Measurements from ENCODE around the gene RCBTB1.

DNA sequence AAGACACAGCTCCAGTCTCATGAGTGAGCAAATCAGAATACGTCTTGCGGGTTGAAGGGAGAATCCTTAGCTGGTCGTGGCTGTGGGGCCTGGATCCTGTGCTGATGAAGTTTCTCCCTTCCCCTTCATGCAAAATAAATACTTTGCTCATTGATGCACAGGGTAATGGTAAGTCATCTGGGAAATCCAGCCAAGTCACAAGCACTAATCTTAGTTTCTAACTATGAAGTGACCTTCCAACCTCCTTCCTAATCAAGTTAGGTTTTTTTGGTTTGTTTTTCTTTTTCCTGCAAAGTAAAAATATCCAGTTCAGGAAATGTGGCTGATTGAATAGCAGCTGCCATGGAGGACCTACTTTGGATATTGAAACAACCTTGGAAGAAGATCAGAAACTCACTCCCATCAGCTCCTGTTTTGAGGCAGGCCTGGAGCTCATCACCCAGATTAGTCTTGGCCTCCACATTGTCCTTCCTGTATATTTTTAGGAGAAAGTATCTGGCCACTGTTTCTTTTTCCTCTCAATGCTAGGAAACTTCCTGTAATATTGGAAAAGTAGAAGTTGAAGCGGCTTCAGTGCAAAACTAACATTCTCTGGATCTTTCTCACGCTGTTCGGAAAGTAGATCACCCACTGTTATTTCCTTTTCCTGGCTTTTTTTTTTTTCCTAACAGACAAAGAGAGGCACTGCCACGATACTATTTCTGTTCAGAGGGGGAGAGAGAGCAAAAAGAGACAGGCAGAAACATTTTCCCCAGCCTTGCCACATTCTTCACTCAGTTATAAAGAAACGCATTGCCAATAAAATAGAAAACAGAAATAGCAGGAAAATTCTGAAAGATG, 30.7 kb upstream of the RCBTB1 start:
- TF ChIP-seq, protein P1, sequence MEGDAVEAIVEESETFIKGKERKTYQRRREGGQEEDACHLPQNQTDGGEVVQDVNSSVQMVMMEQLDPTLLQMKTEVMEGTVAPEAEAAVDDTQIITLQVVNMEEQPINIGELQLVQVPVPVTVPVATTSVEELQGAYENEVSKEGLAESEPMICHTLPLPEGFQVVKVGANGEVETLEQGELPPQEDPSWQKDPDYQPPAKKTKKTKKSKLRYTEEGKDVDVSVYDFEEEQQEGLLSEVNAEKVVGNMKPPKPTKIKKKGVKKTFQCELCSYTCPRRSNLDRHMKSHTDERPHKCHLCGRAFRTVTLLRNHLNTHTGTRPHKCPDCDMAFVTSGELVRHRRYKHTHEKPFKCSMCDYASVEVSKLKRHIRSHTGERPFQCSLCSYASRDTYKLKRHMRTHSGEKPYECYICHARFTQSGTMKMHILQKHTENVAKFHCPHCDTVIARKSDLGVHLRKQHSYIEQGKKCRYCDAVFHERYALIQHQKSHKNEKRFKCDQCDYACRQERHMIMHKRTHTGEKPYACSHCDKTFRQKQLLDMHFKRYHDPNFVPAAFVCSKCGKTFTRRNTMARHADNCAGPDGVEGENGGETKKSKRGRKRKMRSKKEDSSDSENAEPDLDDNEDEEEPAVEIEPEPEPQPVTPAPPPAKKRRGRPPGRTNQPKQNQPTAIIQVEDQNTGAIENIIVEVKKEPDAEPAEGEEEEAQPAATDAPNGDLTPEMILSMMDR (IDR thresholded peaks at IDR 0.05), result no peak
- TF ChIP-seq POLR2A (IDR thresholded peaks at IDR 0.05), result no peak
